GM08714 (cell line): ENCODE measurements around the gene ITGA2.
A peak's percentile ranks its signal among the peaks of the same experiment; 100 is the strongest.
"Not testable (repeated sequence)": the region's sequence is repeated elsewhere in the genome, so short reads cannot be mapped to it uniquely, and the experiment has no call there.

Source experiments
- H3K4me3 ChIP-seq: fragments of 200-500 bp; sonication (Bioruptor generic); 2 replicates; pipeline ENCODE4 v1.5.1; 2014; ENCODE audit warnings: mild to moderate bottlenecking, low read length, inconsistent platforms
- ZNF274 ChIP-seq: IDR thresholded peaks from 2 replicates; pipeline ENCODE4 v1.6.1; 2012; ENCODE audit warnings: mild to moderate bottlenecking, low read depth, low read length

The ITGA2 gene

DNA sequence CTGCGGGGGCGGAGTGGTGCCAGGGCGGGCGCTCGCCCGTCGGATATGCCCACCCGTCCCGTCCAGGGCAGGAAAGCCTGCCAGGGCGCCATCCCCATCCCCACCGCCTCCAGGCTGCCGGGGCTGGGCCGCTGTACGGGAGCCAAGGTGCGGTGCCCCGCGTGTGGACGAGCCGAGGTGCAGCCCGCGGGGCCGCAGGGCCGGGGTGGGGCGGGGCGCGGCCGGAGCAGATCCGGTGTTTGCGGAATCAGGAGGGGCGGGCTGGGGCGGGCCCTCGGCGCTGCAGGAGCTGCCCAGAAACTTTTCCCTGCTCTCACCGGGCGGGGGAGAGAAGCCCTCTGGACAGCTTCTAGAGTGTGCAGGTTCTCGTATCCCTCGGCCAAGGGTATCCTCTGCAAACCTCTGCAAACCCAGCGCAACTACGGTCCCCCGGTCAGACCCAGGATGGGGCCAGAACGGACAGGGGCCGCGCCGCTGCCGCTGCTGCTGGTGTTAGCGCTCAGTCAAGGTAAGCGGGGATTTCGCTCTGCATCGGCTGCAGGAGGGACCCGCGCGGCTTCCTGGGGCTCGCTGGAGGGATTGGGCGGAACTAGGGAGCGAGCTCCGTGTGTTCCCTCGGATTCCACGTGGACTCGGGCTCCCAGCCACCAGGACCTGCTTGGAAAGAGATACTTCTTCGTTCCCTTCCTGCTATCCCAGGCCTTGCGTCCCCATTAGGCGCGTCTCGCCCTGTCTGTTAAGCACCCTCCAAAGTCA lies at the start of gene ITGA2:
ITGA2 (plus strand) TSS at position 328 of the 756 bp plus-strand sequence; CDS start at position 445, 117 bp downstream.
- H3K4me3 ChIP-seq = peak within 1 kb of the TSS; percentile 51
- no peak for TF ChIP-seq ZNF274

DNA sequence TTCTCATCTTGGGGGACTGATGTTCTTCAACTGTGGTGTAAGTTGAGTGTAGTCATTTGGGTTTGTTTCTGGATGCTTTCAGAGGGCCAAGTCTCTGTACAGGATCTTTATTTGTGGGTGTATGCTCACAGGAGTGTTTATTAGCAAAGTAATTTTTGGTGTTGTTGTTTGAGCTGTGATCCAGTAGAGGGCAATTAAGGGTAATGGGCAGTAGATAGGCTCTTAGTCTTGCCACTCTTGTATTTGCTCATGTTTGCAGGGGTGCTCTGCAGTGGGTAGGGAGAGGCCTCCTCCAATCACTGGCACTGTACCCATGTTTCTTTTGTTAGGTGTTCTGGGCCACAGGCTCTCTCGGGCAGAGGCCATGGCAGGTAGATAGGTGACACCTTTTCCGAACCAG lies 45.9 kb upstream of the ITGA2 start:
- TF ChIP-seq ZNF274 = no peak
- H3K4me3 ChIP-seq = no peak overlapping the region

DNA sequence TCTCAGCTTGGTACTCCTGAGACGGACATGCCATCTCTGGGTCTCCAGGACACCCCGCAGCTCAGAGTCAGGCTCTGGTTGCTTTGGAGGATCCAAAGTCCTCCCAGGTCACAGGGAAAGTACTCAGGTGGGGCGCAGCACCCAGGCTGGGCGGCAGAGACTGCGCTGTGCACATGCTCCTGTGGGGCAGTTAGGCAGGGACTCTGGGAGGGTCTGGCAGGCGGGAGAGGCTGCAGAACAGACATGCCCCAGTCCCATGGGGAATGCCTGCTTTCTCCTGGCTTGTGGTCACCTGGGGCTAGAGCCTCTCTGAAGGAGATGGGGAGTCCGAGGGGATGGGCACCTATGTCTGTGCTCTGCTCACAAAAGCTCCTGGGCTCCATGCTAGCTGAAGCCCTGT lies 45.3 kb upstream of the ITGA2 start:
- no peak overlapping the region for H3K4me3 ChIP-seq
- TF ChIP-seq ZNF274 = no peak

DNA sequence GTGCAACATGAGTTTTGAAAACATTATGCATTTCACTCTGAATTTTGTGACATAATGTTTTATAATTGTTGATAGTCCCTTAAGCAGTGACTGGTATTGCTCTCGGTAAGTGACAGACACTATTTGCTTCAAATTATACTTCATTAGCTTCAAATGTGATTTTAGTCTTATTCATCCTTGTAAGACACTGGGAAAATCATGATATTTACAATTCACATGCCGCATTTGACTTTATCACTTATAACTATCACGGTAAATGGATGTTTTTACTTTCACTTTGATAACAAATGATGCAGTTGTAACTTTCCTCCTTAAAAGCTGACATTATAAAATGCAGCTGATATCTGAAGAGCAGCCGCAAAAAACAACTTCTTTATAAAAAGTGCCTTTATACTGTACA lies 44.1 kb upstream of the ITGA2 start:
- H3K4me3 ChIP-seq = no peak overlapping the region

DNA sequence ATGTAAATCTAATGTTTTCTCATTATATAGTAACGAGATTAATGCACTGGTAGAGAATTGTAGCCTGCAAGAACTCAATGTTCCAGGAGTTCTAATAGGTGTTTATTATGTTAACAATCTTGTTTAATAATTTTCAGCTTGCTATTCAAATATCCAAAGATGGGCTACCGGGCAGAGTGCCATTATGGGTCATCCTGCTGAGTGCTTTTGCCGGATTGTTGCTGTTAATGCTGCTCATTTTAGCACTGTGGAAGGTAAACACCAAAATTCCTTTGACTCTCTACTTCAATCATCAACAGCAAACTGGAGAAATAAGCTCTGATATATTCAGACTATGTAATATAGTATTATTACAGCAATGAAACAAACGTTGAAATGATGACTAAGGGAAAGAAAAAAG lies 41.9 kb upstream of the ITGA2 start:
- TF ChIP-seq ZNF274 = no peak
- no peak overlapping the region for H3K4me3 ChIP-seq

More for the DNA sequence above, 44.1 kb upstream of the ITGA2 start:
- no peak for TF ChIP-seq ZNF274

DNA sequence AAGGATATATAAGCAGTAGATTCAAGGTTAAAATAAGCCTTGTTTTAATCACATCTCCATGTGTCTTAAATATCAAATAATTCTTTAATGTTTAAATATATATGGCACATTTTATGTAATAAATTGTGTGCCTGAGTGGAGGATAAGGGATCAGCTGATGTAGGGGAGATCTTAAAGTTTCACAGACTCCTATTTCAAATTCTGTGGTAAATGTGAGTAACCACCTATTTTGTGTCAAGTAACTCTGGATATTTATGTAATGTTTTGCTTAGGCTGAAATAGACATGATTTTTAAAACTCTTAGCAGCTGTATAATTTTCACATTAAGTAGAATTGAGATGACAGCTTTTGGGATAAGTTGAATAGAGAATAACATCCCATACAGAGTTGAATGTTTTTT lies 41.3 kb upstream of the ITGA2 start:
- no peak overlapping the region for H3K4me3 ChIP-seq
- no peak for TF ChIP-seq ZNF274

DNA sequence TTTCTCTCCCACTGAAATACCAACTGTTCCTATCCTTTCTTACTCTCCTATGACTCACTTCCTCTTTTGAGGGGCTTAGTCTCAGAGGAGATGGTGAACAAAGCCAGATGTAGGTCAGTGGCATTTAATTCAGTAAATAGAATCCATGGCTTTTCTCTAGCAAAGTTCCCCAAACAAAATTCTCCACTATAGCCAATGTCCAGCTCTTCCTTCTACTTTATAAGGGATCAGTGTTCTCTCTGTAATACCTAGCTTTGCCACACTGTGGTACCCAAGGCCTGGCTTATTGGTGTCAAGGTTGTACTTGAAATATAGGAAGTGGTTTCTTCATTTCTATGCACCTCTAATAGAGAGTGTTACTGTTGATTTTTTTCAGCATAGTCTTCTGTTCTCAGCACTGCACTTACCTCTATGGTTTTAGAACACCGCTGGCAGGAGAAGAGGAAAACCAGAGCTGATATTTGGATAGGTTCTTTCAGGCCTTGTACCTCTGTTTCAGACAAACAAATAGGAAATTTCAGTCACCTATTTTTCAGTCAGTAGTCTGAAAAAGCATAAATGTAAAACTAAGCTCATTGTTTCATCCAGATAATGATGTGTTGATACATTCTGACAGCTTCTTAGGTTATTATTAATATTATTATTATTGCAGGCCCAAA lies 40.6 kb upstream of the ITGA2 start:
- no peak overlapping the region for H3K4me3 ChIP-seq
- no peak for TF ChIP-seq ZNF274

DNA sequence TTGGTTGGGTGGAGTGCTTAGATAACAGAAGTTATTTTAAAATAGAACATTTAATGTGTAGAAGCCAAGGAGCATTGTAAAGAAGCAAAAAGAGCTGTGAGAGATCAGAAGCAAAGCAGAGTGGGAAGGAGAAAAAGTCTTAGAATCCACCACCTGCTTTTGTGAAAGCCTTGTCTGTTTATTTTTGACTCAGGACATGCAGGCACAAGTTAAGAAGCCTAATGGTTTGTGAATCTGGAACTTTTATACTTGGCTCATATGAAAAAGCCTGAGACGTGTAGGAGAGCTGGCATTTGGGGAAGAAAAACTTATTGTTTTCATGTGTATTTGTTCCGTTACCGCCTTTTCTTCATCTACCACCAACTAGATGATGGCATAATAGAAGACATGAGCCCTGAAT lies 38.5 kb upstream of the ITGA2 start:
- no peak for TF ChIP-seq ZNF274
- H3K4me3 ChIP-seq = no peak overlapping the region

DNA sequence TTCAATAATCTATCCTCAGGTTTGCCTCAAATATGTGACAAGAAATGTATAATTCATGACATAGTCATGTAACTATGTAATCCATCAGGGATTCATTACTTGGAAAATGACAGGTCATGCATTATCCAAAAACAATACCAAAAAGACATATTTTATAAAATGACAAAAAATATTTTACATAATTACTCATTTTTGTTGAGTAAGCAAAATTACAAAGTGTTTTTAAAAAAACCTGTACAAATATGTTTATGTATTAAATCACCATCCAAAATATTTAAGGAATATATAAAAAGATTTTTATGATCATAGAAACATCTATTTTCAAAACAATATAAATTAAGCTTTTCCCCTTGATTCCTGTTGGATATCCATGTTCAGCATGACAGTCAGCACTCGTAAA lies 36.7 kb upstream of the ITGA2 start:
- no peak overlapping the region for H3K4me3 ChIP-seq

DNA sequence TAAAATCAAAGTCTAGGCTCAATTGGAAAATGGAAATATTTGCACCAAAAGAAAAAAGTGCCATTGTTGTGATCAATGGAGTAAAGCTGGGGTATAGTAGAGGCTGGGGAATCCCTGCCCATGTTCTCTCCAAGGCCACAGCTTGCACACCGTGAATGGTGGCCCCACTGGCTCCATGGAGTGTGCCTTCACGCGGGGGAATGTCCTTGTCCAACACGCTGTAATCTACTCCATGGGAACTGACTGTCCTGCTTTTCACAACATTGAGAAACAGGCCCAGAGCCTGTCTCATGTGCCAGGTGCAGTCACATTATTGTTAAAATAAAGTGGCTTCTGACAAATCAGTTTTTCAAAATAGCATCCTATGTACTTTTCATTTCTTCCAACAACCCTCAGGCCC lies 33.1 kb upstream of the ITGA2 start:
- TF ChIP-seq ZNF274 = no peak
- H3K4me3 ChIP-seq = no peak overlapping the region

More for the DNA sequence above, 36.7 kb upstream of the ITGA2 start:
- TF ChIP-seq ZNF274 = no peak

DNA sequence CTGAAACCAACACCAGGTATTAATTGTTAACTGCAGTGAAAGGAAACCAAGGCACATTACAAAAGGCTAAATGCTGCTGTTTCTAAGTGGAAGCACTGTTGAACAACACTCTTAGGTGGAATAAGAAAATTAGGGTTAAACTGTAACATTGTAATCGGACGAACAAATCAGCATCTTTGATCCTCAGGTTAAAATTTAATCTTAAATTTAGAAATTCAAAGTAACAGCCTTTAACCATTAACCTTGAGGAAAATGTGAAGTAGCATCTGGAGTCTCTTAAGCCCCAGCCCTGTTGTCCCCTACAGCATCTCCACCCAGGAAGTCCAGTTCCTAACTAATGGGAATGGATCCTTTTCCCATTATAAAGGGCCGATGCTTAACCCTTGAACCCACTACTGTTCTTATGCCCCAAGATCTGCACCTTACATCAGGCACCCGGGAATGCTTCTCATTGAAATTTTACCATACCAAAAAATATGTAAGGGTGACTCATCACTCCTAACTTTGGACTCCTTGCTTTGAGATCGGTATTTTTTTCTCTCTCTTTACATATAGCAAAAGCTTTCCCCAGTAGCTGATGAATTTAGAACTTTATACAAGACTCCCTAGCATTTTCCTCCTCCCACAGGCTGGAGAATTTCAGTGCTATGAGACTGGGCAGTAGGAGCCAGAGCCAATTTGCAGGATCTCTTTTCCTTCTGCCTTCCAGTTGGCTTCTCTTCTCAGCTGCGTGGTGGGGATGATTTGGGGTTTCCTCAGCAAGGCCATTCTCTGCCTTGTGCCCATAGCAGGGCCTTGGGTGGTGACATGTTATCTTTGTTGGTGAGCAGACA lies 32.0 kb upstream of the ITGA2 start:
- TF ChIP-seq ZNF274 = no peak
- H3K4me3 ChIP-seq = no peak overlapping the region

DNA sequence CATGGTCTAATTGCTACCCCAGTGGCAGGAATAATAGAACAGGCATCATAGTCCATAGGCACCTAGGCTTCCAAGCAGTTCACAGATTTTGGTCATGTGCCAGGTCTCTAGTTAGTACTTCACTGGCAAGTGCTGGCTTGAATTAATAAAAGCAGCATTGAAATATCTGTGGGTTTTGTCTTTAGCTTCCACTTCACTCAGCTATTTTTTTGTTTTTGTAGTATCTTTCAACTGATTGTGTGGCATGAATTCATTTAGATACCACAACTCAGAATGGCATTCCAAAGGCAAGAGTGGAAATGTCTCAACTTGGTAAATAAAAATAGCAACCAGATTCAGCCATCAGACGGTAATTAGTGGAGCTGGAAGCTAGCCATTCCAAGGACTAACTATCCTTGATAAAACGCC lies 27.9 kb upstream of the ITGA2 start:
- no peak overlapping the region for H3K4me3 ChIP-seq
- no peak for TF ChIP-seq ZNF274

DNA sequence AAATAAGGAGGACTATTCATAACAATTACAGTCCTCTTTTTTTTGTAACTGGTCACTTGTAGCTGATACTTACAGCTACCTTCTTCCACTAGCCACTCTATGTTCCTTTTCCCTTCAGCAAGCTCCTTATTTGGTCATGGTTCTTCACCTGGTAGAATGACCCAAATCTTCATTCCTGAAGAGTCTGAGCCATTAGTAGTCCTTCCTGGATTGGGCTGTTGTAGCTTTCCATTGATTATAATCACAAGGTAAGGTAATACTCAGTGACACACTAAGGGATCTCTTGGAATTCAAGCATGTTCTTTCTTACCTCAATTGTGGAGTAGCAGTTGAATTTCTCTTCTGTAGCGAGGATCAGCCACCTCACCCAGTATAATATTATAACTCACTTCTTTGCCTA lies 25.5 kb upstream of the ITGA2 start:
- H3K4me3 ChIP-seq = no peak overlapping the region
- no peak for TF ChIP-seq ZNF274

DNA sequence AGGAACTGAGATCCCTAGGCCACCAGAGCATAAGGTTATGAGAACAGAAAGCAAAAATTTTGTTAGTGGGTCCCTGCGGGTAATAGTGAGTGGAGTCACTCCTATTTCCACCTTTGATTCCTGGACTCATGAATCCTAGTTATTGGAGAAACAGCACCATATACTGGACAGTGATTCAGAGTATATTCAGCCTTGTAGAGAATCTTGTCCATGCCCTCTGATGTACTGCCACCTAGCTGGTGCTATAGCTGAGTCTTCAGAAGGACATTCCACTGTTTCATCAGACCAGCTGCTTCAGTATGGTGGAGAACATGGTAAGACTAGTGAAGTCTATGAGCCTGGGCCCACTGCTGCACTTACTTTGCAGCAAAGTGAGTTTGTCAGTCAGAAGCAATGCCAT lies 25.0 kb upstream of the ITGA2 start:
- TF ChIP-seq ZNF274 = no peak
- H3K4me3 ChIP-seq = no peak overlapping the region

DNA sequence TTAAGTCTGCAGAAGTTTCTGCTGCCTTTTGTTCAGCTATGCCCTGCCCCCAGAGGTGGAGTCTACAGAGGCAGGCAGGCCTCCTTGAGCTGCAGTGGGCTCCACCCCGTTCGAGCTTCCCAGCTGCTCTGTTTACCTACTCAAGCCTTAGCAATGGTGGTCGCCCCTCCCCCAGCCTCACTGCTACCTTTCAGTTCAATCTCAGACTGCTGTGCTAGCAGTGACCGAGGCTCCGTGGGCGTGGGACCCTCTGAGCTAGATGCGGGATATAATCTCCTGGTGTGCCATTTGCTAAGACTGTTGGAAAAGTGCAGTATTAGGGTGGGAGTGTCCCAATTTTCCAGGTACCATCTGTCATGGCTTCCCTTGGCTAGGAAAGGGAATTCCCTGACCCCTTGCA lies 13.0 kb upstream of the ITGA2 start:
- H3K4me3 ChIP-seq = not testable (repeated sequence)
